B cell (primary cell): ENCODE results near the gene RABAC1. TPM values are rescaled to one million over a fixed set of nuclear protein-coding genes. Genes with fewer than 3 reads are reported as not detected.
A peak's percentile ranks its signal among the peaks of the same experiment; 100 is the strongest.

Experiments used
- ATAC-seq: fragments of 200-7000 bp; cut with Tn5 transposase; one replicate; pipeline ENCODE4 v1.10.0; 2021; ENCODE audit warnings: low read depth, mild to moderate bottlenecking, moderate number of reproducible peaks, moderate library complexity
- CTCF ChIA-PET: fragments of 350-600 bp; sonication (Branson Sonifier 250); formaldehyde crosslinking; loops from one replicate; lab custom pipeline; 2021; ENCODE audit warnings: antibody characterized with exemption, inconsistent platforms; lab: Charles Lee
- POLR2A ChIA-PET: fragments of 350-600 bp; sonication (Branson Sonifier 250); formaldehyde crosslinking; loops from one replicate; lab custom pipeline; 2021; ENCODE audit warnings: antibody characterized with exemption; lab: Charles Lee
- DNase-seq: peaks from one replicate; pipeline ENCODE4 v3.0.0; 2013
- H2AFZ ChIP-seq: 2 replicates; pipeline ENCODE4 v1.6.1; 2012; ENCODE audit warnings: mild to moderate bottlenecking, low read depth, low read length; ENCODE audit not compliant: insufficient read depth, poor library complexity, severe bottlenecking
- H3K27ac ChIP-seq, 2 donors: 1 replicate in 1 of 2; 2 replicates in 1 of 2; pipeline ENCODE4 v1.5.1; 2012 to 2013; ENCODE audit warnings: low read length in 2 of 2, mild to moderate bottlenecking in 2 of 2, moderate library complexity in 1 of 2
- H3K27me3 ChIP-seq, 4 experiments: fragments of 200-600 bp in 1 of 4; sonication (generic) in 1 of 4; replicated peaks in 1 of 4; 1 replicate in 2 of 4; 2 replicates in 2 of 4; pipeline versions ENCODE4 v1.6.1 to v1.7.0; 2013 to 2016; ENCODE audit warnings: low read length in 3 of 4, mild to moderate bottlenecking in 2 of 4, mixed read lengths in 1 of 4, moderate library complexity in 1 of 4; ENCODE audit not compliant: insufficient read depth in 4 of 4, control insufficient read depth in 3 of 4; ENCODE audit errors: control extremely low read depth in 1 of 4
- H3K36me3 ChIP-seq, 2 experiments: replicated peaks in 1 of 2; 1 replicate in 1 of 2; 2 replicates in 1 of 2; pipeline versions ENCODE4 v1.6.1 to v1.7.1; 2013; ENCODE audit warnings: low read length in 1 of 2; ENCODE audit not compliant: insufficient read depth in 2 of 2, control insufficient read depth in 1 of 2; ENCODE audit errors: control extremely low read depth in 1 of 2, extremely low read depth in 1 of 2
- H3K4me1 ChIP-seq, 2 donors: fragments of 200-600 bp in 1 of 2; sonication (generic) in 1 of 2; 1 replicate in 1 of 2; 2 replicates in 1 of 2; pipeline versions ENCODE4 v1.5.1 to v1.6.1; 2013 to 2017; ENCODE audit warnings: low read length in 2 of 2; ENCODE audit not compliant: control insufficient read depth in 2 of 2, insufficient read depth in 2 of 2
- H3K4me2 ChIP-seq: replicated peaks from 2 replicates; pipeline ENCODE3; 2012; ENCODE audit warnings: mild to moderate bottlenecking, low read depth, low read length; ENCODE audit not compliant: poor library complexity, severe bottlenecking
- H3K4me3 ChIP-seq, 5 experiments: fragments of 200-600 bp in 1 of 5; sonication (generic) in 1 of 5; 1 replicate in 3 of 5; 2 replicates in 2 of 5; pipeline versions ENCODE4 v1.5.1 to v1.7.0; 2011 to 2016; ENCODE audit warnings: low read length in 4 of 5, mild to moderate bottlenecking in 4 of 5, low read depth in 2 of 5, control low read depth in 1 of 5, moderate library complexity in 1 of 5; ENCODE audit not compliant: insufficient read depth in 1 of 5; ENCODE audit errors: control extremely low read depth in 1 of 5, extremely low read depth in 1 of 5
- H3K79me2 ChIP-seq: fragments of 200-600 bp; sonication (generic); one replicate; pipeline ENCODE4 v1.6.0; 2016; ENCODE audit warnings: low read length; ENCODE audit not compliant: control insufficient read depth, insufficient read depth
- H3K9ac ChIP-seq: fragments of 200-600 bp; sonication (generic); 2 replicates; pipeline ENCODE4 v1.6.1; 2017; ENCODE audit warnings: mild to moderate bottlenecking, low read length, moderate library complexity
- H3K9me3 ChIP-seq, 3 donors: one replicate each; pipeline versions ENCODE4 v1.6.1 to v1.7.1; 2013; ENCODE audit warnings: low read length in 2 of 3; ENCODE audit not compliant: control insufficient read depth in 2 of 3, insufficient read depth in 1 of 3; ENCODE audit errors: control extremely low read depth in 1 of 3
- H4K20me1 ChIP-seq: 2 replicates; pipeline ENCODE4 v1.6.0; 2012; ENCODE audit warnings: mild to moderate bottlenecking, low read length; ENCODE audit not compliant: insufficient read depth, control insufficient read depth, poor library complexity, severe bottlenecking
- H3K27ac Mint-ChIP-seq: one replicate; pipeline ENCODE4 v1.8.0; 2021; ENCODE audit warnings: mixed read lengths
- H3K27me3 Mint-ChIP-seq: one replicate; pipeline ENCODE4 v1.8.0; 2021; ENCODE audit warnings: mixed read lengths
- H3K4me1 Mint-ChIP-seq: one replicate; pipeline ENCODE4 v1.8.0; 2021; ENCODE audit warnings: mixed read lengths
- H3K4me3 Mint-ChIP-seq: one replicate; pipeline ENCODE4 v1.8.0; 2021; ENCODE audit warnings: mixed read lengths
- H3K9me3 Mint-ChIP-seq: one replicate; pipeline ENCODE4 v1.8.0; 2022; ENCODE audit warnings: mixed read lengths; ENCODE audit not compliant: insufficient read depth
- EZH2 ChIP-seq: IDR thresholded peaks from 2 replicates; pipeline ENCODE4 v1.6.1; 2012; ENCODE audit warnings: borderline replicate concordance, low read depth, mild to moderate bottlenecking, moderate library complexity, low read length; ENCODE audit not compliant: insufficient read depth, poor library complexity, severe bottlenecking
- WGBS: methylation state at CpG from one replicate; pipeline ENCODE4 v1.1.5; 2013; ENCODE audit warnings: missing lambda C conversion rate; ENCODE audit not compliant: insufficient coverage; 5-methylcytosine and 5-hydroxymethylcytosine counted together
- intact Hi-C: fragments of 100-400 bp; cut with micrococcal nuclease; formaldehyde crosslinking; loops from one replicate; pipeline ENCODE4 v1.10.0; 2022
- polyA plus RNA-seq: library from polyadenylated mRNA; depleted of rRNA; stranded (reverse); fragments of >200 nt; gene quantifications from 2 replicates; pipeline ENCODE4 v1.2.3, GENCODE V29; 2012
- total RNA-seq, 2 donors: library from RNA; stranded (reverse); fragments of 120-200 nt in 1 of 2; gene quantifications; 1 replicate in 1 of 2; 2 replicates in 1 of 2; pipeline versions ENCODE4 v1.2.3 to v1.2.4, GENCODE V29; 2013 to 2022
- TF ChIP-seq, protein P1 (sequence below): fragments of 200-600 bp; IDR thresholded peaks from one replicate; pipeline ENCODE4 v1.8.0; 2022; ENCODE audit warnings: antibody characterized with exemption, mild to moderate bottlenecking

Gene RABAC1
- total and polyA plus RNA-seq, 2 donors (not counting 1 experiment from before 2014, with no cell fraction given), result 146 to 190 TPM

DNA sequence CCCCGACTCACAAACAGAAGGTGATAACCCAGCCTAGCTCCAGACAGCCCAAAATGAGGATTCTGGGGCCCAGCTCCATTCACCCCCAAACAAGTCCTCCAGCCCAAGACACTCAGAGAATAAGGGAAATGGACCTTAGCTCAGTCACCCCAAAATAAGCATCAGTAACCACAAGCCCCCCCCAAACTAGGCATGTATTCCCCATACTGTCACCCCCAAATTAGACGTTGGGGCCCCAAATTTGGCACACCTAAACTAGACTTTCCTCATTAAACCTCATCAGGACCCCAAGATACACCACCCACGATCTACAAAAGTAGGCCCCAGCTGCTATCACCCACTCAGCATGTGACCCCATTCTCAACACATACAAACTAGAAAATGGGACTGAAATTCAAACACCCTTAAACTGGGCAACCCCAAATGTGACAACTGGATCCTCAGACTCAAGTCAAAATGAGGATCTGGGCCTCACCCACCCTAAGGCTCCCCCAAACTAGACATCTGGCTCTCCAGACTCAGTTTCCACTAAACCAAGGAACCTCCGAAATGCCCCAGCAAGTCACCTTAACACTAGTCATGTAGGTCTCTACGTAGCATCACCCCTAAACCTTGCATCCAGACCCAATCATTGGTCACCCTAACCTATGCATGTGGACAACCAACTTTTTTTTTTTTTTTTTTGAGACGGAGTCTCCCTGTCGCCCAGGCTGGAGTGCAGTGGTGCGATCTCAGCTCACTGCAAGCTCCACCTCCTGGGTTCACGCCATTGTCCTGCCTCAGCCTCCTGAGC, 17.5 kb downstream of the RABAC1 start:
- Histone ChIP-seq H3K27me3 (no peaks in the 10 kb centered on the region), H2AFZ (no peak overlapping the region), H3K4me3 (peak overlapping the region in 2 of 5 experiments; percentile 65 to 88), H3K79me2 (no peaks in the 10 kb centered on the region), H3K4me1 (peaks cover 57 to 76% of the 10 kb centered on the region in 2 donors), H4K20me1 (no peaks in the 10 kb centered on the region), H3K9ac (peak overlapping the region; percentile 91), H3K9me3 (no peaks in the 10 kb centered on the region), H3K27ac (peak overlapping the region; percentile 74 to 91), H3K36me3 (no peaks in the 10 kb centered on the region), H3K4me2 (peak overlapping the region; percentile 100)
- peaks cover 60% of the 10 kb centered on the region for H3K4me1 Mint-ChIP-seq
- H3K27me3 Mint-ChIP-seq, result no peaks in the 10 kb centered on the region
- DNase-seq (peak; percentile 47), ATAC-seq (no peak)
- POLR2A ChIA-PET, result interaction anchor here (0.5 to 2.3 kb wide), 4 partner anchors 12 to 246 kb away, joined by 4 to 8 read pairs (median 4); no protein-coding TSS in a partner anchor
- TF ChIP-seq, protein P1, sequence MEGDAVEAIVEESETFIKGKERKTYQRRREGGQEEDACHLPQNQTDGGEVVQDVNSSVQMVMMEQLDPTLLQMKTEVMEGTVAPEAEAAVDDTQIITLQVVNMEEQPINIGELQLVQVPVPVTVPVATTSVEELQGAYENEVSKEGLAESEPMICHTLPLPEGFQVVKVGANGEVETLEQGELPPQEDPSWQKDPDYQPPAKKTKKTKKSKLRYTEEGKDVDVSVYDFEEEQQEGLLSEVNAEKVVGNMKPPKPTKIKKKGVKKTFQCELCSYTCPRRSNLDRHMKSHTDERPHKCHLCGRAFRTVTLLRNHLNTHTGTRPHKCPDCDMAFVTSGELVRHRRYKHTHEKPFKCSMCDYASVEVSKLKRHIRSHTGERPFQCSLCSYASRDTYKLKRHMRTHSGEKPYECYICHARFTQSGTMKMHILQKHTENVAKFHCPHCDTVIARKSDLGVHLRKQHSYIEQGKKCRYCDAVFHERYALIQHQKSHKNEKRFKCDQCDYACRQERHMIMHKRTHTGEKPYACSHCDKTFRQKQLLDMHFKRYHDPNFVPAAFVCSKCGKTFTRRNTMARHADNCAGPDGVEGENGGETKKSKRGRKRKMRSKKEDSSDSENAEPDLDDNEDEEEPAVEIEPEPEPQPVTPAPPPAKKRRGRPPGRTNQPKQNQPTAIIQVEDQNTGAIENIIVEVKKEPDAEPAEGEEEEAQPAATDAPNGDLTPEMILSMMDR, result no peak
- TF ChIP-seq EZH2, result no peak
- peak overlapping the region; percentile 92 for H3K4me3 Mint-ChIP-seq
- CTCF ChIA-PET, result interaction anchor here (1.0 to 14.8 kb wide), 7 partner anchors 9 to 82 kb away, joined by 3 to 331 read pairs (median 18); partner anchors contain the start of genes CD79A and RPS19
- peak overlapping the region; percentile 89 for H3K27ac Mint-ChIP-seq
- WGBS, result 85% methylated on average over 7 of the region's 9 CpGs
- H3K9me3 Mint-ChIP-seq, result no peaks in the 10 kb centered on the region
- intact Hi-C loops, result no loop called here
